OCI-LY1 (cell line): ENCODE measurements around the gene LTO1.

Experiments
- EZH2 ChIP-seq: fragments of 200-600 bp; sonication (generic), shearing (Covaris generic); IDR thresholded peaks from 2 replicates; pipeline ENCODE4 v1.8.0; 2017; ENCODE audit warnings: borderline replicate concordance, mixed run types, mild to moderate bottlenecking, antibody characterized with exemption, low read length, moderate library complexity, mixed read lengths
- TF ChIP-seq, protein P1 (sequence below): fragments of 200-600 bp; sonication (generic), shearing (Covaris generic); IDR thresholded peaks from 2 replicates; pipeline ENCODE4 v1.5.1; 2017; ENCODE audit warnings: mild to moderate bottlenecking, antibody characterized with exemption, low read length, moderate library complexity, mixed read lengths

DNA sequence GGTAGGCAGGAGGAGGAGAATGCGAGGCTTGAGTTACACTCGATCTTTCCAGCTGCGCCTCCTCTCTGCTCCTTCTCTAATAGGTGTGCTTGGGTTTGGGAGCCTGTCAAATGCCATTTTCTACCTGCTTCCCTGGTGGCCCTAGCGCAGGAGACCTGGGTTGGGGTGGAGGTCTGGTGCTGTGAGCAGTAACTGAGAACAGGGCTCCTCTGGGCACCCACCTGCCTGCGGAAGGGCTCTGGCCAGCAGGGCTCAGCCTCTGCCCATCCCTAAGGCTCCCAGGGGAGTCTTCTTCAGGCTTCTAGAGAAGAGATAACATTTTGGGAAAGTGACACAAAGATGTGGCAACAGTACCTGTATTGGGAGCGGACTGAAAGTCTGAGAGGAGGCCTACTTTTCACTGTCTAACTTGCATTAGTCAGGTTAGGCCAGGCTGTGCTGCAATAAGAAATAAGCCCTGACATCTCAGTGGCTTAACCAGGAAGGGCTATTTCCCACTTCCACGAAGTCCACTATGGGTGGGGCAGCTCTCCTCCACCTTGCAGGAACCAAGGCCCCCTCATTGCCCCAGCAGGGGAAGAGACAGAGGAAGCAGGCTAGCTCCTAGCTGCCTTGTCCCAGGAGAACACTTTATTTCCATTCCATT lies 7.7 kb upstream of the LTO1 start:
- TF ChIP-seq, protein P1, sequence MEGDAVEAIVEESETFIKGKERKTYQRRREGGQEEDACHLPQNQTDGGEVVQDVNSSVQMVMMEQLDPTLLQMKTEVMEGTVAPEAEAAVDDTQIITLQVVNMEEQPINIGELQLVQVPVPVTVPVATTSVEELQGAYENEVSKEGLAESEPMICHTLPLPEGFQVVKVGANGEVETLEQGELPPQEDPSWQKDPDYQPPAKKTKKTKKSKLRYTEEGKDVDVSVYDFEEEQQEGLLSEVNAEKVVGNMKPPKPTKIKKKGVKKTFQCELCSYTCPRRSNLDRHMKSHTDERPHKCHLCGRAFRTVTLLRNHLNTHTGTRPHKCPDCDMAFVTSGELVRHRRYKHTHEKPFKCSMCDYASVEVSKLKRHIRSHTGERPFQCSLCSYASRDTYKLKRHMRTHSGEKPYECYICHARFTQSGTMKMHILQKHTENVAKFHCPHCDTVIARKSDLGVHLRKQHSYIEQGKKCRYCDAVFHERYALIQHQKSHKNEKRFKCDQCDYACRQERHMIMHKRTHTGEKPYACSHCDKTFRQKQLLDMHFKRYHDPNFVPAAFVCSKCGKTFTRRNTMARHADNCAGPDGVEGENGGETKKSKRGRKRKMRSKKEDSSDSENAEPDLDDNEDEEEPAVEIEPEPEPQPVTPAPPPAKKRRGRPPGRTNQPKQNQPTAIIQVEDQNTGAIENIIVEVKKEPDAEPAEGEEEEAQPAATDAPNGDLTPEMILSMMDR, result no peak
- no peak for TF ChIP-seq EZH2
